KMS-11 (cell line): ENCODE data around the gene FHIT.

Experiments
- H2AFZ ChIP-seq: fragments of 200-600 bp; sonication (generic); 2 replicates; pipeline ENCODE4 v1.6.1; 2016; ENCODE audit warnings: antibody characterized with exemption, mixed run types, low read depth
- H3K27ac ChIP-seq: fragments of 200-600 bp; sonication (generic); 2 replicates; pipeline ENCODE4 v1.6.1; 2016; ENCODE audit warnings: mild to moderate bottlenecking, mixed run types
- H3K27me3 ChIP-seq: fragments of 200-600 bp; sonication (generic); 2 replicates; pipeline ENCODE4 v1.6.1; 2017; ENCODE audit warnings: mild to moderate bottlenecking, low read depth, mixed run types, moderate library complexity; ENCODE audit not compliant: insufficient read depth
- H3K36me3 ChIP-seq: fragments of 200-600 bp; sonication (generic); 2 replicates; pipeline ENCODE4 v1.6.1; 2017; ENCODE audit warnings: mild to moderate bottlenecking, mixed run types; ENCODE audit not compliant: insufficient read depth
- H3K4me1 ChIP-seq: fragments of 200-600 bp; sonication (generic); 2 replicates; pipeline ENCODE4 v1.6.1; 2016; ENCODE audit warnings: mild to moderate bottlenecking, low read depth, mixed run types; ENCODE audit not compliant: poor library complexity, severe bottlenecking
- H3K4me2 ChIP-seq: fragments of 200-600 bp; sonication (generic); 2 replicates; pipeline ENCODE4 v1.7.0; 2016; ENCODE audit warnings: mild to moderate bottlenecking, mixed run types
- H3K4me3 ChIP-seq: fragments of 200-600 bp; sonication (generic); IDR thresholded peaks from 2 replicates; pipeline ENCODE4 v1.6.1; 2017; ENCODE audit warnings: low read depth, low read length, mixed read lengths; ENCODE audit not compliant: insufficient read depth
- H3K79me2 ChIP-seq: fragments of 200-600 bp; sonication (generic); 2 replicates; pipeline ENCODE4 v1.6.1; 2016; ENCODE audit warnings: low read depth, mixed run types; ENCODE audit not compliant: insufficient read depth
- H3K9ac ChIP-seq: fragments of 200-600 bp; sonication (generic); 2 replicates; pipeline ENCODE4 v1.6.1; 2016; ENCODE audit warnings: mild to moderate bottlenecking, mixed run types
- H4K20me1 ChIP-seq: fragments of 200-600 bp; sonication (generic); 2 replicates; pipeline ENCODE4 v1.6.1; 2016; ENCODE audit warnings: mild to moderate bottlenecking, mixed run types; ENCODE audit not compliant: insufficient read depth
- CTCF ChIP-seq: fragments of 200-600 bp; sonication (generic); conservative IDR thresholded peaks from 2 replicates; pipeline ENCODE4 v1.6.1; 2017; ENCODE audit warnings: low read depth, mild to moderate bottlenecking, antibody characterized with exemption, low read length, moderate library complexity, mixed read lengths

FHIT gene

GRCh38 chr3:61231693-61232092 is 19.6 kb downstream of the FHIT start:
- Histone ChIP-seq H3K79me2 (no peaks in the 10 kb centered on the region), H3K4me3 (no peak overlapping the region), H2AFZ (no peak overlapping the region), H3K27me3 (no peaks in the 10 kb centered on the region), H3K36me3 (no peaks in the 10 kb centered on the region), H3K4me2 (no peak overlapping the region), H3K9ac (no peak overlapping the region), H4K20me1 (no peaks in the 10 kb centered on the region), H3K4me1 (peaks cover 6% of the 10 kb centered on the region), H3K27ac (no peak overlapping the region)
- no peak for TF ChIP-seq CTCF

- Histone ChIP-seq H3K27me3 (no peaks in the 10 kb centered on the region), H3K4me2 (no peak overlapping the region), H3K27ac (no peak overlapping the region), H4K20me1 (no peaks in the 10 kb centered on the region), H3K36me3 (no peaks in the 10 kb centered on the region), H3K79me2 (no peaks in the 10 kb centered on the region), H3K4me1 (no peaks in the 10 kb centered on the region), H3K9ac (no peak overlapping the region), H3K4me3 (no peak overlapping the region), H2AFZ (no peak overlapping the region)
- TF ChIP-seq CTCF: no peak
Measured at GRCh38 chr3:61227799-61228198, 23.5 kb downstream of the FHIT start.

- Histone ChIP-seq H2AFZ (no peak overlapping the region), H3K4me3 (no peak overlapping the region), H3K4me1 (no peaks in the 10 kb centered on the region), H4K20me1 (no peaks in the 10 kb centered on the region), H3K27me3 (no peaks in the 10 kb centered on the region), H3K79me2 (no peaks in the 10 kb centered on the region), H3K27ac (no peak overlapping the region), H3K4me2 (no peak overlapping the region), H3K9ac (no peak overlapping the region), H3K36me3 (no peaks in the 10 kb centered on the region)
- TF ChIP-seq CTCF: no peak
Measured at GRCh38 chr3:61226166-61226686, 25.0 kb downstream of the FHIT start.

GRCh38 chr3:61224823-61225222 is 26.4 kb downstream of the FHIT start:
- Histone ChIP-seq H3K9ac (no peak overlapping the region), H3K27ac (no peak overlapping the region), H3K27me3 (no peaks in the 10 kb centered on the region), H3K4me1 (no peaks in the 10 kb centered on the region), H3K36me3 (no peaks in the 10 kb centered on the region), H4K20me1 (no peaks in the 10 kb centered on the region), H3K4me2 (no peak overlapping the region), H3K79me2 (no peaks in the 10 kb centered on the region), H3K4me3 (no peak overlapping the region), H2AFZ (no peak overlapping the region)
- TF ChIP-seq CTCF: no peak
